HEK293T (cell line): ENCODE results near the gene RNF113A.

Source experiments
- CTCF ChIA-PET: fragments of 350-600 bp; formaldehyde crosslinking; extraction: SDS; loops from one replicate; lab custom pipeline; 2021; ENCODE audit warnings: antibody characterized with exemption, inconsistent platforms; lab: Yijun Ruan, JAX
- POLR2A ChIA-PET: fragments of 350-600 bp; formaldehyde crosslinking; extraction: SDS; loops from one replicate; lab custom pipeline; 2020; ENCODE audit warnings: antibody characterized with exemption, inconsistent platforms; lab: Yijun Ruan, JAX
- DNase-seq: peaks from one replicate; pipeline ENCODE4 v3.0.0; 2012; ENCODE audit warnings: mixed read lengths; ENCODE audit errors: extremely low spot score
- ARNT ChIP-seq: fragments of 450-650 bp; IDR thresholded peaks from 2 replicates; pipeline ENCODE4 v1.6.1; 2017; ENCODE audit warnings: mild to moderate bottlenecking
- BHLHE40 ChIP-seq: fragments of 450-650 bp; IDR thresholded peaks from 2 replicates; pipeline ENCODE4 v1.6.1; 2016; ENCODE audit warnings: mild to moderate bottlenecking, moderate library complexity, borderline replicate concordance
- CTBP1 ChIP-seq: fragments of 450-650 bp; IDR thresholded peaks from 2 replicates; pipeline ENCODE4 v1.6.1; 2016; ENCODE audit warnings: borderline replicate concordance
- ELF4 ChIP-seq: fragments of 450-650 bp; IDR thresholded peaks from 2 replicates; pipeline ENCODE4 v1.6.1; 2017; ENCODE audit warnings: antibody characterized with exemption
- FOXA1 ChIP-seq: fragments of 450-650 bp; IDR thresholded peaks from 2 replicates; pipeline ENCODE4 v1.6.1; 2016; ENCODE audit warnings: mild to moderate bottlenecking
- FOXK2 ChIP-seq: fragments of 450-650 bp; IDR thresholded peaks from 2 replicates; pipeline ENCODE4 v1.6.1; 2016; ENCODE audit warnings: mild to moderate bottlenecking
- FOXM1 ChIP-seq: fragments of 450-650 bp; IDR thresholded peaks from 2 replicates; pipeline ENCODE4 v1.6.1; 2017; ENCODE audit warnings: mild to moderate bottlenecking, borderline replicate concordance
- HDGF ChIP-seq: fragments of 450-650 bp; IDR thresholded peaks from 2 replicates; pipeline ENCODE4 v1.6.1; 2017; ENCODE audit warnings: antibody characterized with exemption, borderline replicate concordance
- L3MBTL2 ChIP-seq: fragments of 450-650 bp; conservative IDR thresholded peaks from 2 replicates; pipeline ENCODE4 v1.6.1; 2016; ENCODE audit warnings: mild to moderate bottlenecking
- LEF1 ChIP-seq: fragments of 450-650 bp; IDR thresholded peaks from 2 replicates; pipeline ENCODE4 v1.6.1; 2017; ENCODE audit warnings: mild to moderate bottlenecking, borderline replicate concordance
- NFRKB ChIP-seq: fragments of 450-650 bp; IDR thresholded peaks from 2 replicates; pipeline ENCODE4 v1.6.1; 2016; ENCODE audit warnings: mild to moderate bottlenecking, moderate library complexity
- SP1 ChIP-seq: fragments of 450-650 bp; IDR thresholded peaks from 2 replicates; pipeline ENCODE4 v1.6.1; 2017
- SUZ12 ChIP-seq: fragments of 450-650 bp; IDR thresholded peaks from 2 replicates; pipeline ENCODE4 v1.6.1; 2016; ENCODE audit warnings: mild to moderate bottlenecking
- TARDBP ChIP-seq: fragments of 450-650 bp; IDR thresholded peaks from 2 replicates; pipeline ENCODE4 v1.6.1; 2016
- ZNF384 ChIP-seq: fragments of 450-650 bp; IDR thresholded peaks from 2 replicates; pipeline ENCODE4 v1.6.1; 2016
- TF ChIP-seq, protein P1 (sequence below): fragments of 450-650 bp; IDR thresholded peaks from 2 replicates; pipeline ENCODE4 v1.6.1; 2016

RNF113A gene

DNA sequence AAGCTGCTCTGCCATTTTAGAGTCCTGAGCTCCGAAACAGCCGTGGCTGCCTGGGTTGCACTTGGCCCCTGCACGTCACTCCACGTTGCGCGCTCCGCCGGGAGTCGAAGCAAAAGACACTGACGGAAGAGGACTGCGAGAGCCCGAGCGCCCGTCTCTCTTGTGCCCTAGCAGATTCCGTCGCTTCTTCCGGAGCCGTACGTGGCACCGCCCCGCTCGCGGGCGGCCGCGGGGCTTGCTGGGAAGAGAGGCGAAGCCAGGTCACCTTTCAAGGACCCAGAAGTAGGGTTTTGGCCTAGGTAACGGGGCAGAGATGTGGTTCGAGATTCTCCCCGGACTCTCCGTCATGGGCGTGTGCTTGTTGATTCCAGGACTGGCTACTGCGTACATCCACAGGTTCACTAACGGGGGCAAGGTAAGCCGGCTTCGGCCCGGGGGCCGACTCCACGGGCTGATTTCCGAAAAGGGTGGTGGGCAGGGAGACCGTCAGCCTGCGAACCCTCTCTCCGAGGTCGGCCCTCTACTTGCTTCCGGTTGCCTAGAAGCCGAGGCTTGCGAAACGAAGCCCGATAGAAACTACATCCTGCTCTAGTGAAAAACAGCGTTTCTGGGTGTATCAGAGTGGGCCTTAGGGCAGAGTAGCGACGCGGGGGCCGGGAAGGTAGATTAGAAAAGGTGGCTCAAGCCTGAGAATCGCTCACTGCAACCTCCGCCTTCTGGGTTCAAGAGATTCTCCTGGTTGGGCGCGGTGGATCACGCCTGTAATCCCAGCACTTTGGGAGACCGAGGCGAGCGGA lies at the start of gene RNF113A, which contains the start of gene NDUFA1:
TSS of gene RNF113A (minus strand) at position 135 of the 797 bp plus-strand sequence. CDS start at position 15, 120 bp downstream.
TSS of gene NDUFA1 (plus strand) at position 234 of the 797 bp plus-strand sequence. CDS start at position 314, 80 bp downstream.
- POLR2A ChIA-PET = interaction anchor here (1.2 to 2.9 kb wide), 9 partner anchors 9 to 113 kb away, joined by 3 to 35 read pairs (median 6); partner anchors contain the start of genes RPL39, SOWAHD and UPF3B

DNA sequence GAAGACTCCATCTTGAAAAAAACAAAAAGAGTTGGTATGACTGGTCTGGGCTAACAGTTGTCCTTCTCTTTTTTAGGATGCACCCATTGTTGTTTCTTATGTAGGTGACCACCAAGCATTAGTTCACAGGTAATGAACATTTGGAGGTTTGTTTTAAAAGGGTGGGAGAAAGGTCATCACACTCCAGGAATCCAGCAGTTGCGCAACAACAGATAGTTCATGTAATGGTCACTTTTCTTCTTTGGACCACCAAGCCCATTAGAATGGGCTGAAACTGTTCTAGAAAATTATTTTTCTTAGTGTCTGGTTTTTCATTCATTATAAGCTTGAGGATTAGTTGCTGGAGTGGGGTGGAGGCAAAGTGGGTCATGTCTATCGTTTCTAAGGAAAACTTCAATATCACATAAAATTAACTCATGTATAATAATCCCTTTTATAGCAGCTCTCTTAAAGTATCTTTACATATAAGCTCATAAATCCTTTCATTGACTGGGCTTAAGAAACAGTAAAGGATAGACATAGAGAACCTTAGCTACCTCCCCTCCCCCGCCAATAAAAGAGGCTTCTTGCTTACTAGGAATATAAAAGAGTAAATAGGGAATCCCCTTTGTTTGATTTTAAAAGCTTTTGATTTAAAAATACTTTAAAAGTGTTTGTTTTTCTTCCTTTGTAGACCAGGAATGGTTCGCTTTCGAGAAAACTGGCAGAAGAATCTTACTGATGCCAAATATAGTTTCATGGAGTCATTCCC lies 48.5 kb upstream of the RNF113A start:
- ChIA-PET POLR2A (interaction anchor here (0.7 kb wide), 1 partner anchor 129 kb away, joined by 3 read pairs; the partner anchor contains the start of gene RPL39), CTCF (no interaction called here)
- TF ChIP-seq FOXK2 = no peak
- no peak for TF ChIP-seq SUZ12
- DNase-seq = no peak

More for the DNA sequence above, at the start of gene RNF113A, which contains the start of gene NDUFA1:
- CTCF ChIA-PET = interaction anchor here (1.0 kb wide), 1 partner anchor 87 kb away, joined by 4 read pairs; no protein-coding TSS in a partner anchor
- TF ChIP-seq LEF1 (no peak), L3MBTL2 (peak; percentile 67), ELF4 (peak; percentile 27; the same call in 1 of the 2 replicates), ARNT (no peak)
- TF ChIP-seq, protein P1, sequence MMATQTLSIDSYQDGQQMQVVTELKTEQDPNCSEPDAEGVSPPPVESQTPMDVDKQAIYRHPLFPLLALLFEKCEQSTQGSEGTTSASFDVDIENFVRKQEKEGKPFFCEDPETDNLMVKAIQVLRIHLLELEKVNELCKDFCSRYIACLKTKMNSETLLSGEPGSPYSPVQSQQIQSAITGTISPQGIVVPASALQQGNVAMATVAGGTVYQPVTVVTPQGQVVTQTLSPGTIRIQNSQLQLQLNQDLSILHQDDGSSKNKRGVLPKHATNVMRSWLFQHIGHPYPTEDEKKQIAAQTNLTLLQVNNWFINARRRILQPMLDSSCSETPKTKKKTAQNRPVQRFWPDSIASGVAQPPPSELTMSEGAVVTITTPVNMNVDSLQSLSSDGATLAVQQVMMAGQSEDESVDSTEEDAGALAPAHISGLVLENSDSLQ = peak; percentile 63; the same call in 1 of the 2 replicates
- DNase-seq = peak; percentile 83

DNA sequence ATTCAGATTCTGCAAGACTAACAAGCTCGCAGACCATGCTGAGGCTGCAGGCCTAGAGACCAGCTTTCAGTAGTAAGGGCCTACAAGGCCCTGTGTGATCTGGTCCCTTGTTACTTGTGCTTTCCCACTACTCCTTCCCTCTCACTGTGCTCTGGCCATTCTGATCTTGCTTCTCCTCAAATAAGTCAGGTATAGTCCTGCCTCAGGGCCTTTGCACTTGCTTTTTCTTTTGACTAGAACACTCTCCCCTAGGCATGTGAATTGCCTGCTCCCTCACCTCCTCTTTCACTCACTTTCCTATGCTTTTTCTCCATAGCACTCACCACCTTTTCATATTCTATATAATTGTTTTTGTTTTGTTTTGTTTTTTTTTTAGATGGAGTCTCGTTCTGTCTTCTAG lies 46.3 kb upstream of the RNF113A start:
- CTCF ChIA-PET = no interaction called here

DNA sequence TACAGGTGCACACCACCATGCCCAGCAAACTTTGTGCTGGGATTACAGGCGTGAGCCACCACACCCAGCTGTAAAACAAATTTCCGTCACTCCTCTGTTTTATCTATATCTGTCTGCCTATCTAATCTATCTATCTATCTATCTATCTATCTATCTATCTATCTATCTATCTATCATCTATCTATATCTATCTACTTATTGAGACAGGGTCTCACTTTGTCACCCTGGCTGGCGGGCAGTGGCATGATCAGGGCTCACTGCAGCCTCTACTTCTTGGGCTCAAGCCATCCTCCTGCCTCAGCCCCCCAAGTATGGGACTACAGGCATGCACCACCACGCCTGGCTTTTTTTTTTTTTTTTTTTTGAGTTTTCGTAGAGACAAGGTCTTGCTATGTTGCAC lies 44.8 kb upstream of the RNF113A start:
- ChIA-PET POLR2A (no interaction called here), CTCF (no interaction called here)
- DNase-seq = no peak
- TF ChIP-seq FOXA1 (no peak), BHLHE40 (no peak), TARDBP (no peak), FOXM1 (no peak), ELF4 (no peak), SP1 (no peak), LEF1 (no peak), ZNF384 (no peak), CTBP1 (no peak)

More for the DNA sequence above, 46.3 kb upstream of the RNF113A start:
- no peak for DNase-seq
- TF ChIP-seq ZNF384 = no peak
- no peak for TF ChIP-seq ELF4
- TF ChIP-seq FOXM1 = no peak
- TF ChIP-seq FOXA1 = no peak
- POLR2A ChIA-PET = no interaction called here

DNA sequence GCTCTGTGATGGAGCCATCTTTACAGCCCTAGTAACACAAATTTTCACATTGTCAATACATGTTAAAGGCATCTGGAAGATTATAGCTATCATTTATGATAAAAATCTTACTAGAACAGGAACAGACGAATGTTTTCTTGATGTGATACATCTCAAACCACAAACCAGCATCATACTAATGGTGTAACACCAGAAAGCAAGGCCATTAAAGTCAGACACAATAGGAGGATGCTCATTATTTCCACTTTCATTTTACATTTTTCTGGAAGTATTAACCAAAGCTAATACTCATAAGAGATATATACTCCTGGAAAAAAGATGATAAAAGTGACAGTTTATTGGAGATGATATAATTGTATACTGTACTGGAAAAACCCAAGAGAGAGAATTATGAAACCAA lies 29.4 kb upstream of the RNF113A start:
- DNase-seq = no peak
- TF ChIP-seq LEF1 (no peak), L3MBTL2 (no peak), ZNF384 (no peak), HDGF (no peak), SP1 (no peak), CTBP1 (no peak), ARNT (no peak), BHLHE40 (no peak), FOXA1 (no peak), ELF4 (no peak), TARDBP (no peak), FOXM1 (no peak), NFRKB (no peak), FOXK2 (no peak), SUZ12 (no peak)
- TF ChIP-seq, protein P1 = no peak
- CTCF ChIA-PET = no interaction called here
- POLR2A ChIA-PET = no interaction called here

DNA sequence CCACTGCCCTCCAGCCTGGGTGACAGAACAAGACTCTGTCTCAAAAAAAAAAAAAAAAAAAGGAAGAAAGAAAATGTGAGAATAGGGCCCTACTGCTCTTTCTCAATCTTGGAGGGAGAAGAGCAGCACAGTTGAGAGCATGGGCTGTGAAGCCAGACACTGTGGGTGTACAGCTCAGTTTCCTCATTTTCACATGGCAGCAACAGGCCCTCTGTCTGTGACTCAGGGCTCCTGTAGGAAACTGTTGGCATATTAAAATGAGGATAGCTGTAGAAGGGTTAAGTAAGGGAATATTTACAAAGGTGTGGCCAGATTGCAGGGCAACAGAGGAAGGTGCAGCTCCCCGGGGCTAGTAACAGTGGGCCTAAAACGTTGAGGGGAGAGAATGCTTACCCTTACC lies 27.6 kb upstream of the RNF113A start:
- CTCF ChIA-PET = interaction anchor here (0.7 kb wide), 1 partner anchor 11 kb away, joined by 7 read pairs; no protein-coding TSS in a partner anchor
- DNase-seq = no peak
- POLR2A ChIA-PET = interaction anchor here (1.5 kb wide), 1 partner anchor 11 kb away, joined by 6 read pairs; no protein-coding TSS in a partner anchor
- TF ChIP-seq ELF4 (no peak), FOXM1 (no peak), TARDBP (no peak), FOXK2 (no peak), BHLHE40 (no peak), L3MBTL2 (no peak), SP1 (no peak), NFRKB (no peak), CTBP1 (no peak), FOXA1 (no peak)
- TF ChIP-seq, protein P1 = no peak
